A549 (cell line): ENCODE data around the gene SHANK2. TPM values are rescaled to one million over a fixed set of nuclear protein-coding genes. Genes with fewer than 3 reads are reported as not detected.

Experiments used
- polyA plus RNA-seq, 4 experiments: library from polyadenylated mRNA; depleted of rRNA in 3 of 4; stranded (reverse); fragments of >200 nt; fragmentation: RNase III in 1 of 4; extraction: RNeasy Plus Mini Kit Qiagen cat#74134 plus additional on column Dnase treatment in 1 of 4; gene quantifications; 2 replicates in 3 of 4; 3 replicates in 1 of 4; pipeline ENCODE4 v1.2.3, GENCODE V29; 2011 to 2017

Gene SHANK2
- polyA plus RNA-seq, 2 of the 4 experiments (the other 2 are of a cell fraction): 5.3 to 7.6 TPM

Other genes with a start within 250 kb of the SHANK2 start
- 42.7 and 44.2 TPM in 2 replicates for gene DHCR7, start 195.8 kb upstream of the SHANK2 start, polyA plus RNA-seq (2011; rRNA removed)
- gene DHCR7, start 195.8 kb upstream of the SHANK2 start, polyA plus RNA-seq (2017; fragmentation: RNase III; extraction: RNeasy Plus Mini Kit Qiagen cat#74134 plus additional on column Dnase treatment): 47.2 to 82.2 TPM (median 75.8 TPM) in 3 replicates
- gene NADSYN1, start 200.6 kb upstream of the SHANK2 start, polyA plus RNA-seq (2011; rRNA removed): 34.6 and 47.1 TPM in 2 replicates
- gene NADSYN1, start 200.6 kb upstream of the SHANK2 start, polyA plus RNA-seq (2017; fragmentation: RNase III; extraction: RNeasy Plus Mini Kit Qiagen cat#74134 plus additional on column Dnase treatment): 63.3 to 70.9 TPM (median 67.6 TPM) in 3 replicates